ENCODE data around the gene AMY1B.
"Not testable (repeated sequence)": the region's sequence is repeated elsewhere in the genome, so short reads cannot be mapped to it uniquely, and the experiment has no call there.

The AMY1B gene

DNA sequence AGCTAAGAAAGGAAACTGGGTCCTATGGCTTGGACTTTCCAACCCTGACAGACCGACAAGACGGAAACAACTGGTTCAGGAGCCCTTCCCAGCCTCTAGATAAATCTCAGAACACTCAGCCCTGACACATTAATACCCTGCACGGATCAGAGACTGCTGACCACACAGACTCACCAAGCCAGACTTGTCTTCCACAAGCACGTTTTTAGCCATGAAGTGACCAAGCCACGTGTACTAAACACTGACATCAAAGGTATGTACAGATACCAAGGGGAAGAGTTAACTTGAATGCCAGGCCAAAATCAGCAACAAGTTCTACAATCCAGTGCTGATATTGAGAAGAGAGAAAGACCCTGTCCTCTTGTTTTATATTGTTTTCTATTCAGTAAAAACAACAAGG, at the start of gene AMY1B:
AMY1B (minus strand) TSS at position 101 of the 400 bp plus-strand sequence. CDS start 571 bp downstream, outside the sequence.
- DNase-seq (ENCODE audit: low spot score) = not testable (repeated sequence)

DNA sequence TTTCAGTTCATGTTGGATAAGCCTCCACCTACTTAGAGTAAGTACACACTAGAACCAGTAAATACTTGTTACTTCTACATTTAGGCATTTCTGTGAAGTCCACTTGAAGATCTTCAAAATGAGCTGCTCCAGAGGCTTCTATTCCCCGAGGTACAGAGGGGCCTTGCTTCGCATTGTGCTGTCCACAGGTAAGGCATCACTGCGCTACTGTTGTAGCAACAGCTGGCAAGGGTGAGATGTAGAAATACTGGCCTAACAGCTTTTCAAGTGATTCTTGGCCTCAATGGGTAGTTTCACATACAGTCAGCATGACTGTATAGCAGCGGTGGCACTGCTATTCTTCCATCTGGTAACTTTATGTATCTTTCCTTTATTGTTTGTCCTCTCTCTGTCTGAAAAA, 49.0 kb upstream of the AMY1B start:
- not testable (repeated sequence) for DNase-seq (ENCODE audit: low spot score)

DNA sequence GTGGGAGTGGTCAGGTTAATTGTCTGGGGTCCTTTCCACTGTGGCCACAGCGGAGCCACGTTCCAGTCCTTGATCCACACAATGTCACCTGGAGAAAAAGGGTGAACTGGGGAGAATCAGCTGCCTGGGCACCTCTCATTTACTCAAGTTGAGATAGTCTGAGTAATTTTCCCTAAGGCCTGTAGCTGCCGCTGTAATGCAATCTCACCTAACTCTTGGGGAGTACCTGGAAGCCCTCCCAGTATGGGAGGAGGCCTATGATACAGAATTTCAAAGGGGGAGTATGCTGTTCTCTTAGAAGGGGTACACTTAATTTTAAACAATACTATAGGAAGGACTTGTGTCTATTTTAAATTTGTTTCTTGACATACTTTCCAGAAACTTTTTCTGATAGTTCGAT, 48.4 kb upstream of the AMY1B start:
- not testable (repeated sequence) for DNase-seq (ENCODE audit: low spot score)

DNA sequence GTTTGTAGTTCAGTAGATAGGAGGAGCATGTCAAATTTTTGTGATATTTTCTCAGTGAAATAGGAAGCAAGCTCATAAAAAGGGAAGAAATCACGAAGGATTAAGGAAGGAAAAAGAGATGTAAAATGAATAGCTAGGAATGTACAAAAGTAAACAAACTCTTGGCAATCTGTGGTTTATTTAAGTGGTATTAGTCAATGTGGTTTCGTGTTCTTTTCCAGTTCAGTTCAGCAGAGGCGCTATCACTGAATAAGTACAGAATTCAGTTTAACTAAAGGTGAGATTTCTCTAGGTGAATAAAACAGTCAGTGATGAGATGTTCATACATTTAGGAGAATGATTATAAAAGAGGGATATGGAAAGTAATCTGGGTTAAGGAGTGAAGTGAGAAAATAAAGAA, 42.0 kb upstream of the AMY1B start:
- not testable (repeated sequence) for DNase-seq (ENCODE audit: low spot score)

DNA sequence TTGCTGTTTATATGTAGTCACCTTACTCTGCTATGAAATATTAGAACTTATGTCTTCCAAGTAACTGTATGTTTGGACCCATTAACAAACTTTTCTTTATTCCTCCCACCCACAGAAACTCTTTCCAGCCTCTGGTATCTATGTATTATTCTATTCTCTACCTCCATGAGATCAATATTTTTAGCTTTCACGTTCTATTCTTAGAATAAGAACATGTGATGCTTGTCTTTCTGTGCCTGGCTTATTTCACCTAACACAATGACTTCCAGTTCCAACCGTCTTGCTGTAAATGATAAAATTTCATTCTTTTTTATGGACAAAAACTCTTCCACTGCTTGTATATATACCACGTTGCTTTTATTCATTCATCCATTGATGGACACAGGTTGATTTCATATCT, 39.3 kb upstream of the AMY1B start:
- not testable (repeated sequence) for DNase-seq (ENCODE audit: low spot score)

DNA sequence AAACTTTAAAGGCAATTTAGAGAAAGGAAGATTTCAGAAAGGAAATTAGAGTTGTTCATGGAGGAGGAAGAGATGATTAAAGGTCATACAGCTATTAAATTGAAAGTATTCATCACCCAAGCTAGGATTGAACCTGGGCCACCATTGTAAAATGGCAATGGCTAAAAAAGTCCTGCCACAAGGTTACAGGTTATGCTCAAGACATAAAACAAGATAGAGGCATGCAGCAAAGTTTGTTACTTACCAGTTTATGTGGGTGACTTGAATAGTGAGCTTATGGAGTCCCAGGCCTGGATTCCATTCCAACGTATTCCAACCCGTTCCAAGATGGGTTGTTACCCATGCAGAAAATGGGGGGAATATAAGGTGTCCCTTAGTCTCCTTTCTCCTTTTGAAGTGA, 25.5 kb upstream of the AMY1B start:
- not testable (repeated sequence) for DNase-seq (ENCODE audit: low spot score)

DNA sequence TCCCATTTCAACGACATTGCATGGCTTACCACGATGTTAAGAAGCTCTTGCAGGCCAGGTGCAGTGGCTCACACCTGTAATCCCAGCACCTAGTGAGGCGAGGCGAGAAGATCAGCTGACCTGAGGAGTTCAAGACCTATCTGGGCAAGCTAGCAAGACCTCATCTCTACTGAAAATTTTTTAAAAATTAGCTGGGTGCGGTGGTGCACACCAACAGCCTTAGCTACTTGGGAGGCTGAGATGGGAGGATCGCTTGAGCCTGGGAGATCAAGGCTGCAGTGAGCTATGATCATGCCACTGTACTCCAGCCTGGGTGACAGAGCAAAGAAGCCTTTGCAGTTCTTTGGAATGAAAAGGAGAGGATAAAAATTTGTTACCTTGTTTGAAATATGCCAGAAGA, 21.4 kb upstream of the AMY1B start:
- DNase-seq (ENCODE audit: low spot score) = not testable (repeated sequence)

DNA sequence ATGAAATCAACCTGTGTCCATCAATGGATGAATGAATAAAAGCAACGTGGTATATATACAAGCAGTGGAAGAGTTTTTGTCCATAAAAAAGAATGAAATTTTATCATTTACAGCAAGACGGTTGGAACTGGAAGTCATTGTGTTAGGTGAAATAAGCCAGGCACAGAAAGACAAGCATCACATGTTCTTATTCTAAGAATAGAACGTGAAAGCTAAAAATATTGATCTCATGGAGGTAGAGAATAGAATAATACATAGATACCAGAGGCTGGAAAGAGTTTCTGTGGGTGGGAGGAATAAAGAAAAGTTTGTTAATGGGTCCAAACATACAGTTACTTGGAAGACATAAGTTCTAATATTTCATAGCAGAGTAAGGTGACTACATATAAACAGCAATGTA, 14.4 kb upstream of the AMY1B start:
- not testable (repeated sequence) for DNase-seq (ENCODE audit: low spot score)

DNA sequence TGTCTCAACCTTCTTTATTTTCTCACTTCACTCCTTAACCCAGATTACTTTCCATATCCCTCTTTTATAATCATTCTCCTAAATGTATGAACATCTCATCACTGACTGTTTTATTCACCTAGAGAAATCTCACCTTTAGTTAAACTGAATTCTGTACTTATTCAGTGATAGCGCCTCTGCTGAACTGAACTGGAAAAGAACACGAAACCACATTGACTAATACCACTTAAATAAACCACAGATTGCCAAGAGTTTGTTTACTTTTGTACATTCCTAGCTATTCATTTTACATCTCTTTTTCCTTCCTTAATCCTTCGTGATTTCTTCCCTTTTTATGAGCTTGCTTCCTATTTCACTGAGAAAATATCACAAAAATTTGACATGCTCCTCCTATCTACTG, 11.7 kb upstream of the AMY1B start:
- not testable (repeated sequence) for DNase-seq (ENCODE audit: low spot score)

DNA sequence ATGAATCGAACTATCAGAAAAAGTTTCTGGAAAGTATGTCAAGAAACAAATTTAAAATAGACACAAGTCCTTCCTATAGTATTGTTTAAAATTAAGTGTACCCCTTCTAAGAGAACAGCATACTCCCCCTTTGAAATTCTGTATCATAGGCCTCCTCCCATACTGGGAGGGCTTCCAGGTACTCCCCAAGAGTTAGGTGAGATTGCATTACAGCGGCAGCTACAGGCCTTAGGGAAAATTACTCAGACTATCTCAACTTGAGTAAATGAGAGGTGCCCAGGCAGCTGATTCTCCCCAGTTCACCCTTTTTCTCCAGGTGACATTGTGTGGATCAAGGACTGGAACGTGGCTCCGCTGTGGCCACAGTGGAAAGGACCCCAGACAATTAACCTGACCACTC, 5.2 kb upstream of the AMY1B start:
- DNase-seq (ENCODE audit: low spot score) = not testable (repeated sequence)

DNA sequence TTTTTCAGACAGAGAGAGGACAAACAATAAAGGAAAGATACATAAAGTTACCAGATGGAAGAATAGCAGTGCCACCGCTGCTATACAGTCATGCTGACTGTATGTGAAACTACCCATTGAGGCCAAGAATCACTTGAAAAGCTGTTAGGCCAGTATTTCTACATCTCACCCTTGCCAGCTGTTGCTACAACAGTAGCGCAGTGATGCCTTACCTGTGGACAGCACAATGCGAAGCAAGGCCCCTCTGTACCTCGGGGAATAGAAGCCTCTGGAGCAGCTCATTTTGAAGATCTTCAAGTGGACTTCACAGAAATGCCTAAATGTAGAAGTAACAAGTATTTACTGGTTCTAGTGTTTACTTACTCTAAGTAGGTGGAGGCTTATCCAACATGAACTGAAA, 4.7 kb upstream of the AMY1B start:
- DNase-seq (ENCODE audit: low spot score) = not testable (repeated sequence)

DNA sequence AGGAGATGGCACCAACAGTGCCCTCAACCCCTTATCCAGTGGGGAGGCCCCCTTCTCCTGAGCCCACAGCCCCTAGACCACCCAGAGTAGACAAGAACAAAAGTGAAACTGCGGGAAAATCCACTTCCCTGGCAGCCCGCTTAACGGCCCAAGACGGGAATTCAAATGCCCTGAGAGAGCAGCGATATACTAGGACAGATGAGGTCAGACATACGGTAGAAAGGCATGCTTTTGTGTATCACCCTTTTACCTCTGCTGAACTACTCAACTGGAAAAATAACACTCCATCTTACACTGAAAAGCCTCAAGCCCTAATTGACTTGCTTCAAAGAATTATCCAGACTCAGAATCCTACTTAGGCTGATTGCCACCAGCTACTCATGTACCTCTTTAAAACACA, 1.4 kb upstream of the AMY1B start:
- not testable (repeated sequence) for DNase-seq (ENCODE audit: low spot score)

DNA sequence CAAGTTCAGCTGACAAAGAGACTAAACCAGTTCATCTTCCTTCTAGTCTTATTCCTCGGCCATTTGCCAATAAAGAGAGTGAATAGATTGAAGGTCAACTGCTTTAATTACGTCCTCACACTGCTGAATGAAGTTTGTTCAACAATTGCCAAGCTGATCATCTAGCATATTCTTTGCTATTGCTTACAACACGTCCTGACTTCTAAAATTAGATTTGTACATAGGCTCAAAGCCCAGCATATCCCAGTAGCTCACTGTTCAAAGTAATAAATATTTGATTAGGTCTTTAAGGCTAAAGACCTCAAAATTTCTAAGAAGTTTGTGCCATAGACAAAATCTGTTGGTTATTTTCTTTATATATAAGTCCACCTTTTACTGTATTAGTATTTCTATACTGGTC, 19.7 kb downstream of the AMY1B start:
- DNase-seq (ENCODE audit: low spot score) = not testable (repeated sequence)

DNA sequence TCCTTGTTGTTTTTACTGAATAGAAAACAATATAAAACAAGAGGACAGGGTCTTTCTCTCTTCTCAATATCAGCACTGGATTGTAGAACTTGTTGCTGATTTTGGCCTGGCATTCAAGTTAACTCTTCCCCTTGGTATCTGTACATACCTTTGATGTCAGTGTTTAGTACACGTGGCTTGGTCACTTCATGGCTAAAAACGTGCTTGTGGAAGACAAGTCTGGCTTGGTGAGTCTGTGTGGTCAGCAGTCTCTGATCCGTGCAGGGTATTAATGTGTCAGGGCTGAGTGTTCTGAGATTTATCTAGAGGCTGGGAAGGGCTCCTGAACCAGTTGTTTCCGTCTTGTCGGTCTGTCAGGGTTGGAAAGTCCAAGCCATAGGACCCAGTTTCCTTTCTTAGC, 40.5 kb downstream of the AMY1B start, which contains the start of gene AMY1A:
AMY1A (plus strand) TSS at position 301 of the 400 bp plus-strand sequence. CDS start 571 bp downstream, outside the sequence.
- not testable (repeated sequence) for DNase-seq (ENCODE audit: low spot score)

DNA sequence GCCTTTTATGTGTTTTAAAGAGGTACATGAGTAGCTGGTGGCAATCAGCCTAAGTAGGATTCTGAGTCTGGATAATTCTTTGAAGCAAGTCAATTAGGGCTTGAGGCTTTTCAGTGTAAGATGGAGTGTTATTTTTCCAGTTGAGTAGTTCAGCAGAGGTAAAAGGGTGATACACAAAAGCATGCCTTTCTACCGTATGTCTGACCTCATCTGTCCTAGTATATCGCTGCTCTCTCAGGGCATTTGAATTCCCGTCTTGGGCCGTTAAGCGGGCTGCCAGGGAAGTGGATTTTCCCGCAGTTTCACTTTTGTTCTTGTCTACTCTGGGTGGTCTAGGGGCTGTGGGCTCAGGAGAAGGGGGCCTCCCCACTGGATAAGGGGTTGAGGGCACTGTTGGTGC, 41.9 kb downstream of the AMY1B start:
- DNase-seq (ENCODE audit: low spot score) = not testable (repeated sequence)

DNA sequence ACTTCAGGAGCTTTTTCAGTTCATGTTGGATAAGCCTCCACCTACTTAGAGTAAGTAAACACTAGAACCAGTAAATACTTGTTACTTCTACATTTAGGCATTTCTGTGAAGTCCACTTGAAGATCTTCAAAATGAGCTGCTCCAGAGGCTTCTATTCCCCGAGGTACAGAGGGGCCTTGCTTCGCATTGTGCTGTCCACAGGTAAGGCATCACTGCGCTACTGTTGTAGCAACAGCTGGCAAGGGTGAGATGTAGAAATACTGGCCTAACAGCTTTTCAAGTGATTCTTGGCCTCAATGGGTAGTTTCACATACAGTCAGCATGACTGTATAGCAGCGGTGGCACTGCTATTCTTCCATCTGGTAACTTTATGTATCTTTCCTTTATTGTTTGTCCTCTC, 45.1 kb downstream of the AMY1B start:
- DNase-seq (ENCODE audit: low spot score) = not testable (repeated sequence)

DNA sequence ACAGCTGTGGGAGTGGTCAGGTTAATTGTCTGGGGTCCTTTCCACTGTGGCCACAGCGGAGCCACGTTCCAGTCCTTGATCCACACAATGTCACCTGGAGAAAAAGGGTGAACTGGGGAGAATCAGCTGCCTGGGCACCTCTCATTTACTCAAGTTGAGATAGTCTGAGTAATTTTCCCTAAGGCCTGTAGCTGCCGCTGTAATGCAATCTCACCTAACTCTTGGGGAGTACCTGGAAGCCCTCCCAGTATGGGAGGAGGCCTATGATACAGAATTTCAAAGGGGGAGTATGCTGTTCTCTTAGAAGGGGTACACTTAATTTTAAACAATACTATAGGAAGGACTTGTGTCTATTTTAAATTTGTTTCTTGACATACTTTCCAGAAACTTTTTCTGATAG, 45.7 kb downstream of the AMY1B start:
- DNase-seq (ENCODE audit: low spot score) = not testable (repeated sequence)

DNA sequence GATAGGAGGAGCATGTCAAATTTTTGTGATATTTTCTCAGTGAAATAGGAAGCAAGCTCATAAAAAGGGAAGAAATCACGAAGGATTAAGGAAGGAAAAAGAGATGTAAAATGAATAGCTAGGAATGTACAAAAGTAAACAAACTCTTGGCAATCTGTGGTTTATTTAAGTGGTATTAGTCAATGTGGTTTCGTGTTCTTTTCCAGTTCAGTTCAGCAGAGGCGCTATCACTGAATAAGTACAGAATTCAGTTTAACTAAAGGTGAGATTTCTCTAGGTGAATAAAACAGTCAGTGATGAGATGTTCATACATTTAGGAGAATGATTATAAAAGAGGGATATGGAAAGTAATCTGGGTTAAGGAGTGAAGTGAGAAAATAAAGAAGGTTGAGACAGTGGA, 52.1 kb downstream of the AMY1B start:
- DNase-seq (ENCODE audit: low spot score) = not testable (repeated sequence)

DNA sequence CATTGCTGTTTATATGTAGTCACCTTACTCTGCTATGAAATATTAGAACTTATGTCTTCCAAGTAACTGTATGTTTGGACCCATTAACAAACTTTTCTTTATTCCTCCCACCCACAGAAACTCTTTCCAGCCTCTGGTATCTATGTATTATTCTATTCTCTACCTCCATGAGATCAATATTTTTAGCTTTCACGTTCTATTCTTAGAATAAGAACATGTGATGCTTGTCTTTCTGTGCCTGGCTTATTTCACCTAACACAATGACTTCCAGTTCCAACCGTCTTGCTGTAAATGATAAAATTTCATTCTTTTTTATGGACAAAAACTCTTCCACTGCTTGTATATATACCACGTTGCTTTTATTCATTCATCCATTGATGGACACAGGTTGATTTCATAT, 54.8 kb downstream of the AMY1B start:
- DNase-seq (ENCODE audit: low spot score) = not testable (repeated sequence)

Measured in AG08395 (cell line).